HG03575 (cell line): ENCODE measurements around the gene WDR86.
A peak's percentile ranks its signal among the peaks of the same experiment; 100 is the strongest.

Source experiments
- ATAC-seq: cut with Tn5 transposase; IDR thresholded peaks from one replicate; pipeline ENCODE4 v1.9.1; 2021; ENCODE audit not compliant: unreplicated experiment, insufficient number of reproducible peaks, low FRiP score; ENCODE audit errors: extremely low read depth

Gene WDR86

GRCh38 chr7:151372612-151373265 is 37.1 kb downstream of the WDR86 start:
- no peak for ATAC-seq

- ATAC-seq: no peak
Measured at GRCh38 chr7:151371266-151371665, 38.6 kb downstream of the WDR86 start.

- peak; percentile 70 for ATAC-seq
Measured at GRCh38 chr7:151368136-151368571, 41.7 kb downstream of the WDR86 start.

GRCh38 chr7:151367284-151367683 is 42.6 kb downstream of the WDR86 start:
- ATAC-seq: no peak

- ATAC-seq: no peak
Measured at GRCh38 chr7:151366880-151367222, 43.0 kb downstream of the WDR86 start.

GRCh38 chr7:151366166-151366879 is 43.5 kb downstream of the WDR86 start:
- ATAC-seq: no peak

- no peak for ATAC-seq
Measured at GRCh38 chr7:151363182-151363581, 46.7 kb downstream of the WDR86 start.

- ATAC-seq: no peak
Measured at GRCh38 chr7:151361193-151361959, 48.5 kb downstream of the WDR86 start.

GRCh38 chr7:151352512-151352911 is 57.3 kb downstream of the WDR86 start:
- ATAC-seq: no peak

GRCh38 chr7:151351967-151352366 is 57.9 kb downstream of the WDR86 start:
- no peak for ATAC-seq

GRCh38 chr7:151351027-151351426 is 58.8 kb downstream of the WDR86 start:
- ATAC-seq: no peak

GRCh38 chr7:151349507-151349853 is 60.4 kb downstream of the WDR86 start:
- no peak for ATAC-seq

- no peak for ATAC-seq
Measured at GRCh38 chr7:151348970-151349369, 60.9 kb downstream of the WDR86 start.

- ATAC-seq: no peak
Measured at GRCh38 chr7:151347200-151347599, 62.6 kb downstream of the WDR86 start.

GRCh38 chr7:151346470-151346769 is 63.4 kb downstream of the WDR86 start:
- no peak for ATAC-seq

GRCh38 chr7:151345576-151346469 is 64.0 kb downstream of the WDR86 start:
- no peak for ATAC-seq

GRCh38 chr7:151343516-151343915 is 66.3 kb downstream of the WDR86 start:
- ATAC-seq: no peak

- no peak for ATAC-seq
Measured at GRCh38 chr7:151342811-151343210, 67.0 kb downstream of the WDR86 start.

GRCh38 chr7:151342102-151342646 is 67.7 kb downstream of the WDR86 start:
- ATAC-seq: no peak
